Measurements from ENCODE around the gene KDM6A. TPM values are rescaled to one million over a fixed set of nuclear protein-coding genes. Genes with fewer than 3 reads are reported as not detected.

Gene KDM6A
- total and polyA plus RNA-seq, 2 donors (not counting 1 experiment from before 2014, with no cell fraction given): 33.3 to 57.0 TPM

- Histone ChIP-seq H2AFZ (ENCODE audit: insufficient read depth, low read depth, low read length, poor library complexity, severe bottlenecking) (no peak overlapping the region), H3K9me3 (ENCODE audit: control extremely low read depth in 1 of 3, control insufficient read depth in 2 of 3, insufficient read depth in 1 of 3, low read length in 2 of 3) (peaks cover 0 to 2% (median 0%) of the 10 kb centered on the region in 3 donors), H3K4me3 (ENCODE audit: control extremely low read depth in 1 of 5, extremely low read depth in 1 of 5, insufficient read depth in 1 of 5, low read depth in 2 of 5, low read length in 4 of 5) (no peak overlapping the region), H3K4me2 (replicated peaks; ENCODE audit: low read depth, low read length, poor library complexity, severe bottlenecking) (no peak overlapping the region), H3K79me2 (ENCODE audit: control insufficient read depth, insufficient read depth, low read length) (peaks cover 87% of the 10 kb centered on the region), H3K4me1 (ENCODE audit: control insufficient read depth in 2 of 2, insufficient read depth in 2 of 2, low read length in 2 of 2) (peaks cover 8 to 12% of the 10 kb centered on the region in 2 donors), H3K36me3 (replicated peaks in 1 of 2; ENCODE audit: control extremely low read depth in 1 of 2, control insufficient read depth in 1 of 2, extremely low read depth in 1 of 2, insufficient read depth in 2 of 2, low read length in 1 of 2) (peaks cover 0 to 2% of the 10 kb centered on the region in 2 experiments), H3K27ac (ENCODE audit: low read length in 2 of 2) (no peak overlapping the region), H3K27me3 (replicated peaks in 1 of 4; ENCODE audit: control extremely low read depth in 1 of 4, control insufficient read depth in 3 of 4, insufficient read depth in 4 of 4, low read length in 3 of 4) (no peaks in the 10 kb centered on the region), H3K9ac (ENCODE audit: low read length) (no peak overlapping the region), H4K20me1 (ENCODE audit: control insufficient read depth, insufficient read depth, low read length, poor library complexity, severe bottlenecking) (peaks cover 64% of the 10 kb centered on the region)
- H3K4me3 Mint-ChIP-seq: no peak overlapping the region
- no peaks in the 10 kb centered on the region for H3K27me3 Mint-ChIP-seq
- no peak for TF ChIP-seq EZH2 (IDR thresholded peaks at IDR 0.05; ENCODE audit: borderline replicate concordance, insufficient read depth, low read depth, low read length, poor library complexity, severe bottlenecking)
- no peak for TF ChIP-seq CTCF (IDR thresholded peaks at IDR 0.05)
- peaks cover 31% of the 10 kb centered on the region for H3K4me1 Mint-ChIP-seq
- H3K27ac Mint-ChIP-seq: no peak overlapping the region
- intact Hi-C loops (cut with micrococcal nuclease): loop anchor here (5.0 kb wide), 1 partner anchor 34 kb away; no protein-coding TSS in a partner anchor
- POLR2A ChIA-PET: no interaction called here
- H3K9me3 Mint-ChIP-seq (ENCODE audit: insufficient read depth): no peaks in the 10 kb centered on the region
- ATAC-seq (ENCODE audit: low read depth) (no peak), DNase-seq (no peak)
- no CpG with 5 or more reads among the region's 1 CpG for WGBS (ENCODE audit: insufficient coverage)
- CTCF ChIA-PET: no interaction called here
Measured at GRCh38 chrX:45011597-45011996, 138.6 kb downstream of the KDM6A start.

DNA sequence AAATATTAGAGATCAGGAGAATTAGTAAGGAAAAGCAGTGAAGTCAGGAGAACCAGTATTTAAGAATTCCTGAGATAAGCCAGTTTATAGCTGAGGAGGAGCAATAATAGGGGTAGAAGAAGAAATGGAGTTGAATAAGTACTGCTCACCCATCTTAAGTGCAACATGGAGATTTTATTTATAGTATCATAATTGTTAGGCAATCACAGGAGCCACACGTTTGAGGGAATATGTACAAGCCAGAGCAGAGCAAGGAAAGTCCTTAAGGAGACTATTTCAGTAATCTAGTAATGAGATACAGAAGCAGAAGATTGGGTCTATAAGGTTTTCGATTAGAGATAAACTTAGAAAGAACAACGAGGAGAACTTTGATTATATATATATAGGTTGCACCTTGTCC is 145.0 kb downstream of the KDM6A start:
- Histone ChIP-seq H3K4me3 (ENCODE audit: control extremely low read depth in 1 of 5, extremely low read depth in 1 of 5, insufficient read depth in 1 of 5, low read depth in 2 of 5, low read length in 4 of 5) (no peak overlapping the region), H3K79me2 (ENCODE audit: control insufficient read depth, insufficient read depth, low read length) (peaks cover 81% of the 10 kb centered on the region), H4K20me1 (ENCODE audit: control insufficient read depth, insufficient read depth, low read length, poor library complexity, severe bottlenecking) (peaks cover 41% of the 10 kb centered on the region), H3K4me2 (replicated peaks; ENCODE audit: low read depth, low read length, poor library complexity, severe bottlenecking) (no peak overlapping the region), H3K27me3 (replicated peaks in 1 of 4; ENCODE audit: control extremely low read depth in 1 of 4, control insufficient read depth in 3 of 4, insufficient read depth in 4 of 4, low read length in 3 of 4) (no peaks in the 10 kb centered on the region), H3K36me3 (replicated peaks in 1 of 2; ENCODE audit: control extremely low read depth in 1 of 2, control insufficient read depth in 1 of 2, extremely low read depth in 1 of 2, insufficient read depth in 2 of 2, low read length in 1 of 2) (peaks cover 0 to 2% of the 10 kb centered on the region in 2 experiments), H2AFZ (ENCODE audit: insufficient read depth, low read depth, low read length, poor library complexity, severe bottlenecking) (no peak overlapping the region), H3K4me1 (ENCODE audit: control insufficient read depth in 2 of 2, insufficient read depth in 2 of 2, low read length in 2 of 2) (no peaks in the 10 kb centered on the region), H3K9me3 (ENCODE audit: control extremely low read depth in 1 of 3, control insufficient read depth in 2 of 3, insufficient read depth in 1 of 3, low read length in 2 of 3) (no peaks in the 10 kb centered on the region), H3K27ac (ENCODE audit: low read length in 2 of 2) (no peak overlapping the region), H3K9ac (ENCODE audit: low read length) (no peak overlapping the region)
- ChIA-PET POLR2A (no interaction called here), CTCF (no interaction called here)
- Mint-ChIP-seq H3K27me3 (no peaks in the 10 kb centered on the region), H3K9me3 (ENCODE audit: insufficient read depth) (no peaks in the 10 kb centered on the region), H3K27ac (no peak overlapping the region), H3K4me1 (peaks cover 27% of the 10 kb centered on the region), H3K4me3 (no peak overlapping the region)
- DNase-seq (no peak), ATAC-seq (ENCODE audit: low read depth) (no peak)
- intact Hi-C loops (cut with micrococcal nuclease): no loop called here
- no CpG with 5 or more reads among the region's 3 CpGs for WGBS (ENCODE audit: insufficient coverage)
- TF ChIP-seq EZH2 (IDR thresholded peaks at IDR 0.05; ENCODE audit: borderline replicate concordance, insufficient read depth, low read depth, low read length, poor library complexity, severe bottlenecking) (no peak), CTCF (IDR thresholded peaks at IDR 0.05) (no peak)

All from B cell (primary cell).